Limb (tissue), 2 donors: Measurements from ENCODE around the gene PCARE.

Experiments
- DNase-seq, 2 donors: peaks; one replicate each; pipeline ENCODE4 v3.0.0-alpha.2; 2016; ENCODE audit errors: extremely low spot score in 2 of 2

The PCARE gene

GRCh38 chr2:29039718-29040480 is 34.4 kb downstream of the PCARE start:
- DNase-seq, result no peak

GRCh38 chr2:29035016-29035745 is 39.1 kb downstream of the PCARE start:
- DNase-seq, result no peak

- DNase-seq, result no peak
Observed at GRCh38 chr2:29033656-29034055, 40.7 kb downstream of the PCARE start.

GRCh38 chr2:29033172-29033571 is 41.2 kb downstream of the PCARE start:
- no peak for DNase-seq

DNA sequence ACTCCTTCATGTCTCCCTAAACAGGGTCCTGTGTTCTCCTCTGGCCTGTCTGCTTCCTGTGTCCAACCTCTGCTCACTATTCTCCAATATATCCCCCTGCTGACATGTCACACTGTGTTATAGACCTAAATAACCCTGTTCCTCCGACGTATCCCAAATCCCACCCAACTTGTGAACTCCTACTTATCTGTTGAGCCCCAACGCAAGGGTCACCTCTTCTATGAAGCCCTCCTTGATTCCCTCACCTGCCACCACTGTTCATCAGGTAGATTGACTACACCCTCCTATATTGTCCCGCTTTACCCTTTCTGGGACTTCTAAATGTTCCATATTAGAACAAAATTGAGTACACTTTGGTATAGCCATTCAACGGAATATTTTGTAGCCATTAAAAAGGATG is 42.1 kb downstream of the PCARE start:
- no peak for DNase-seq

DNA sequence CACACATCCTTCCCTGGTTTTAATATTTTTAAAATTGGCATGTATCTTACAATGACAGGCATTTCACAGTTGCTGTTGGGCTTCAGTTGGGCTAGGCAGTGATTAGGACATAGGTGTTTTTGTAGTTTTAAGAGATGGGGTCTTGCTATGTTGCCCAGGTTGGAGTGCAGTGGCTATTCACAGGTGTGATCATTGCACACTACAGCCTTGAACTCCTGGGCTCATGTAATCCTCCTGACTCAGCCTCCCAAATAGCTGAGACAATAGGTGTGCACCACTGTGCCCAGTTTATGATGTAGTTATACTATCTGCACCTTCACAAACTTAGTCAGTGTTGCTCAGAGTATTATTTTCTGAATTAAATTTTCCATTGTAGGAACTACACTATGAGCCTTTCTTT is 43.3 kb downstream of the PCARE start:
- DNase-seq, result no peak

DNA sequence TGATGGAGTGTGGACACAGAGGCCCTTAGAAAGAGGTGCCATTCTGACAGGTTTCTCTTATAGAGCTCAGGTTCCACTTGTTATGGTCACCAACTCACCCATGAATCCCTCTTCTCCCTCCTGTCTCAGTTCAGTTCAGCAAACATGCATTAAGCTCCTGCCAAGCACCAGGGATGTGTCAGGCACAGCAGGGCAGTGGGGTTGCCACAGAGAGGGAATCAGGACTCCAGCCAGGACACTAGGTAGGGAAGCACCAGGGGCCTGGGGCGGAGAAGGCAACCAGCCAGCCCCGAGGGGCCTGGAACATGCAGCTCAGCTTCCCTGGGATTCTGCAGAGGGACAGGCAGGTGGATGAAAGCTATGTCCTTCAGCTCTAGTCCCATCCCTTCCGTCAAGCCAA is 48.6 kb downstream of the PCARE start:
- no peak for DNase-seq

DNA sequence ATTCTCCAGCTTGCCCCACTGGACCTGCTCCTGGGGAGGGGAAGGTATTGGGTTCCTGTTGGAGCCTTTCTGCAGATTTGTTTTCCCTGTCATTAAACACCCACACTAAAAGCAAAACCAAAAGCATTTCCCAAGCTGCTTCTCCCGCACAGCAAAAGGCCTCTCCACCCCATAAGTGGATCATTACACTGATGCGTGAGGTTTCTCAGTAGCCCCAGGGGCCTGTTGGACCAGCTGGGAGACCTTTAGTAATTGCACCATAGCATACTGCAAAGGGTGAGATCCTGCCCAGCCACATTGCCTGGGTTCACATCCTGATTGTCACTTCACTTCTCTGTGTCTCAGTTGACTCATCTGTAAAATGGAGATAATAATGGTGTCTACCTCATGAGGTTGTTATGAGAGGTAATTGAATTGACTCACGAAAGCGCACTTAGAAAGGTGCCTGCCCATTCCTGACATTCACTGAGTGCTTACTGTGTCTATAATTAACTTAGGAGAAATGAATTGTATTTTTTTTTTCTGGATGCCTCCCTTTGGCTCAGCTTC is 49.4 kb downstream of the PCARE start:
- DNase-seq, result no peak

DNA sequence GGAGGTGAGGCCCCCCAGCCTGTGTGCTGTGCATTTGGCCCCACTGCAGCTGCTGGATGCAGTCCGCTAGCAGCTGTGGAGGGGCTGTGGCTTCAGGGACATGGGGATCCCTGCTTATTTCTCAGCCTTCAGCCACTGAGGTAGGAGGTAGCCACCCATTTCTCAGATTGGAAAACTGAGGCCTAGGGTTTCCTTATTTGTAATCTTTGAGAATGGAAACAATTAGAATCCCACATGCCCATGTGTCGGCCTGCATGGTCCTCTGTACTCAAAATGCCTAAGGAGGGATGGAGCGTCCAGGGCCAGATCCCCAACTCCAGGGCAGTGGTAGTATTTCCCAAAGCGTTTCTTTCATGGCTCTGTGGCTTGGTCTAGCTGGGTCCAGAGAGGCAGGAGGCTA is 51.1 kb downstream of the PCARE start:
- DNase-seq, result no peak

- DNase-seq, result peak in 1 of 2 donors; percentile 65
Observed at GRCh38 chr2:29022679-29023078, 51.6 kb downstream of the PCARE start.

DNA sequence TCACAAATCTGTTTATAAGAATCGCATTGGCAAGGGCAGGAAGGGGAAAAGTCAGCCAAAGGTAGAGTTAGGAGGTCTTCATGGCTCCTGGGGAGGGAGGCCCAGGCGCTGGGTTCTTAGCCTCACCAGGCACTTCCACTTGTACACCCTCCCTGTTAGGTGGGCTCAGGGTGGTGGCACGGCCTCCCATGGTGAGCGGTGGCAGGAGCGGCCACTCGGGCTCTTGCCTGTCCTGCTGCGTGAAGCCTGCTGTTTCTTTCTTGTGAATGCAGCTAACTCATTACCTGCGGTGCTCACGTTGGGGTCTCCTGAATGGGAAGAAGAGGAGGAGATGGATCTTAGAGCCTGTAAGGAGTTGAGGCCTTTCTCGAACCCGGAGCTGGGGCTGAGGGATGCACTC is 52.4 kb downstream of the PCARE start:
- no peak for DNase-seq

DNA sequence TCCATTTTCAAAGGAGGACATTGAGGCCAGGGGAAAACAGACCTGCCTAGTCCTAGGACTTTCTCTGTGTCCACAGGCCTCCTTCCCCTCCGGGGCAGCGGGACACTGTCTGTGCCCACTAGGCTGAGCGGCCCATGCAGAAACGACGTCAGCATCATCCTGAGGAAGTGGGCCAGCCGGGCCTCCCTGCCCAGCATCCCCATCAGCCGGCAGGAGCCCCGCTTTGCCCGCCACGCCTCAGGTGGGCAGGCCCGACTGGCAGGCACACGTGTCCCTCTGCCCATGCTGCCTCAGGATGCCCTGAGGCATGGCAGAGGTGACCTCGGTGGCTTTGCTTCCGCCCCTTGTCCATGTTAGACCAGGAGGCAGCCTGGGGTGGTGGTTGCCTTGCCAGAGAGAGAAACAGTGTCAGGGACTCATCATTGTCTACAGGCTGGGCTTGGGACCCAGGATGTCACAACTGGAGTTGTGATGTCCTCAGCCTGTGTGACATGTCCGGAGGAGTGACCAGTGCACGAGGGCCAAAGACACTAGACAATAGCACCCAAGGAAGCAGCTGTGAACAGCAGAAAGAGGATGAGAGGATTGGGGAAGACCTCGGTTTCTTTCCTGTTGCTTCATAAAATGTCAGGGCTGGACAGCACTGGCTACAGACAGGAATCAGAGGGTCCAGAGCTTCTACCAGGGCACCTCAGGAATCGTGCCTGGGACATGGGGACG is 56.4 kb downstream of the PCARE start:
- no peak for DNase-seq

DNA sequence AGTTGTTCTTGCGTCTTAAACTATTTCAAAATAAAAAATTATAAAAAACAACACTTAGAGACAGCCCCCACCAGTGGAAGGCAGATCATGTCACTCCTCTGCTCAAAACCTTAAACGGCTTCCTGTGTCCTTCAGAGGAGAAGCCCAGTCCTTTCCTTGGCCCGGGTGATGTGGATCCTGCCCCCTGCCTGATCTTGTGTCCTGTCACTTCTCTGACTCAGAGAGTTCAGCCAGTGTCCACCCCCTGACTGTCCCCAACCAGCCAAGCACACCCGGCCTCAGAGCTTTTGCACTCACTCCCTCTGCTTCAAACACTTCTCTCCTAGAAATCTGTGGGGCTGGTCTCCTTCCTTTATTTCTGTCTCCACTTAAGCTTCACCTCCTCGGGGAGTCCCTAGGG is 57.8 kb downstream of the PCARE start:
- no peak for DNase-seq

DNA sequence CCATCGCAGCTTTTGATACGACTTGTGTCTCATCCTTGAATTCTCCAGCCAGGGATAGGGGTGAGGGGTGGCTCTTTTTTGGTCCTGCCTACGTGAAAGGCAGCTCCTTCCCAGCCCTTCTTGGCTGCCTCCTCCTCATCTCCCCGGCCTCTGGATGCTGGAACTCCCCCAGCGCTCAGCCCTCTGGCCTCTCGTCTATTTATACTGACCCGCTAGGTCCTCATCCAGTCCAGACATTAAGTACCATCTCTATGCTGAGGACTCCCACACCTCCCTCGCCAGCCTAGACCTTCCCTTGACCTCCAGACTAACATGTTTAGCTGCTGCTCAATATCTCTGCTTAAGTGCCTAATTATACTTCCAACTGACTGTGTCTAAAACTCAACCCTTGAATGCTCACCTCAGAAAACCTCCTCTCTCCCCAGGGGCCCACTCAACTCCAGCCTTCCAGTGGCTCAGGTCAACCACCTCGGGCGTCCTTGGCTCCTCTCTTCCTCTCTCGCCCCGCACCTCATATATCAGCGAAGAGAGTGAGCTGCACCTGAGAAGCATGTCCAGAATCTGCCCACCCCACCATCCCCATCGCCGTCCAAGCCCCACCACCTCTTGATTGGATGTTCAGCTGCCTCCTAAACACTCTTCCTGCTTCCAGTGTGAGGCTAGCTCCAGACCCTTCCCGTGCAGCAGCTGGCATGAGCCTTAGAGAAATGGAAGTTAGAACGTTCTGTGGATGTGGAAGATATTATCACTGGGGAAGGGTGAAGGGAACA is 58.4 kb downstream of the PCARE start:
- no peak for DNase-seq

DNA sequence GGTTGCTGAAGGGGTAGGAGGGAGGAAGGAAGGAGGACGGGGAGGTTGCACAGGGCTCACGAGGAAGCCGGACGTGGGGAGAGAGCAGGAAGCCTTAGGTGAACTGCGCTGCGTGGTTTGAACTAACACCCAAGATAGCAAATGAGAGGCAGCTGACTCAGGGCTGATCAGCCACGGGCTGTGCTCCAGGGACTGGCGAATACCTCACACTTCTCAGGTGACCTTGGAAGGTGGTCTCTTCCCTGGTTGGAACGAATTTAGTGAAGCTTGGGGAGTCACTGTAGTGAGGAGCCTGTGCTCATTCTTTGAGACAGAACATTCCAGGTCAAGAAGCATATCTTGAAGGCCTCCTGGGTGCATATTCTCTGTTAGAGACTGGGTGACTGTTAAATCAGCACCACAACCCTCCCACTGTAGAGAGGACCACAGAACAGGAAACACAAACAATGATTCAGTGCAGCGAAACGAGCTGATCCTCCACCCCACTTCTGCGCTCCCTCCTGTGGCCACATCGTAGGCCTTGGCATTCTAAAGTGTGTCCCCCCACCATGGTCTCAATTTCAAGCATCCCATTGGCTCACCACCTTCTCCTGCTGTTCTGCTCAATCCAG is 59.4 kb downstream of the PCARE start:
- DNase-seq, result no peak

DNA sequence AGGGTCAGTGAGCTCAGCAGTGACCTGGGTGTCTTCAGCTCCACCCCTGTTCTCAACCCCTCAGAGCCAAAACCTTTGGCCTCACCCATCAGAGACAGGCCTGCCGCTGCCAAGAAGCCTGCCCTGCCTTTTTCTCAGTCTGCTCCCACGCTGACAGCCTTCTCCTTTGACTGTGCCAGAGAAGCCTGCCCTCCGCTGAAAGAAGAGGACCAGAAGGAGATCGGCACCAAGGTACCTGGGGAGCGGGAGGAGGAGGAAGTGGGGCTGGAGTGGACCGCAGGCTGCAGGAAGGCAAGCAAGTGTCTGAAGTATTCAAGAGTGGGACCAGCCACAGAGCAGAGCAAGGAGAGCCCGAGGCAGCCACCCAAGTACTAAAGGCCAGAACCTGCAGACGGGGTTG is 60.0 kb downstream of the PCARE start:
- DNase-seq, result no peak

- no peak for DNase-seq
Observed at GRCh38 chr2:29013057-29013780, 61.1 kb downstream of the PCARE start.

DNA sequence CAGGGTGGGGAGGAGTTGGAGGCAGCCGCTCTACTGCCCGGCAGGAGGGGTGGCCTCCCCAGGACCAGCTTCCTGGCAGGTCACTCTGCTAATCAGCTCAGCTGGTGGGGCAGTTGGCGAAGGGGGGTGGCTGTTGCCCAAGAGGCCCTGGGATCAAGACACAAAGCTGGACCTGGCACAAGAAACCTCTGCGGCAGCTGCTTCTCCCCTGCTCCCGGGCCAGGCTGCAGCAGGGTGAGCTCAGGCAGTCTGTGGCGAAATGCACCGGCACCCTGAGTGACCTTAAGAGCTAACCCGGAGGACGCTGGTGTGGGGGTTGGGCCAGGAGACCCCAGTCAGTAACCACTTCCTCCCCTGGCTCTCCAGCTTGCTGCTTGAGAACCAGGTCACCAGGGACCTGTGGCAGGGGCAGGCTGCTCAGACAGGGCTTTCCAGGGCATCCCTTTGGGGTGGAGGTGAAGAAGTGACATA is 62.1 kb downstream of the PCARE start:
- no peak for DNase-seq
